ENCODE data around the gene REL.
"Not testable (repeated sequence)": the region's sequence is repeated elsewhere in the genome, so short reads cannot be mapped to it uniquely, and the experiment has no call there.

REL gene

DNA sequence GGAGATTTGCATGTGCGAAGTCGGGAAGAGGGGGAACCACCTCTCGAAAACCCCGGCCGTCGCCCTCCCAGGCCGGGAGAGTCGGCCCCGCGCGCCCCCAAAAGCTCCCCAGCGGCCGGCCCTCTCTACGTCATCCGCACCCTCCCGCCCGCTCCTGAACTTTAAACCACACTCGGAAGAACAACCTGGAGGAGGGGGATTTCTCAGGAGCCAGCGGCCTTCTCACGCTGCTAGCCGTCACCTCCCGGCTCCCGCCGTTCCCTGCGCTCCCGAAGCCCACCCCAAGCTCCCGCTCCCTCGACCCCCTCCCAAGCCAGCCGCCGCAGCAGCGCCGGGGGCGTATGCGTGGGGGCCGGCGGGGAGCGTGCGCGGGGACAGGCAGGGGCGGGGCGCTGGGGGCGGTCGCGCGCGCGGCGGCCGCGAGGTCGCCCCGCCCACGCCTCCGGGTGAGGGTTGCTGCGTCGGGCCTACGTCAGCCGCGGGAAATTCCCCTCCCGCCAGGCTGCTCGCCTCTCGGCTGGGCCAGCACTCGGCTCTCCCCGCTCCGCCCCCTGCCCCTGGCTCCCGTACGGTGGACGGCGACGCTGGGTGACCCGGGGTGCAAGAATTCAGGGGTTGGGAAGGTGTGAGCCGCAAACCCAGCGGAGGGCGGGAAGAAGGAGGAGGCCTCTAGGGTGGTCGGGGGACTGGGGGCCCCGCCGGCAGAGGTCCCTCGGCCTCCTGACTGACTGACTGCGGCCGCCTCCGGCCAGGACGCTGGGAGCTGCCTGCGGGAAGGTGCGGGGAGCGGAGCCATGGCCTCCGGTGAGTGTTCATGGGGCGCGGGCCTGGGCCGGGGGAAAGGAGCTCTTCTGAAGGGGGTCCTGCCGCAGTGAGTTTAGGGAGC is at the start of gene REL:
Gene REL, plus strand, starts transcription at position 528 of the 886 bp plus-strand sequence. Its CDS starts 267 bp downstream, at position 795.
- peak; percentile 80 for DNase-seq (ENCODE audit: low read depth)

DNA sequence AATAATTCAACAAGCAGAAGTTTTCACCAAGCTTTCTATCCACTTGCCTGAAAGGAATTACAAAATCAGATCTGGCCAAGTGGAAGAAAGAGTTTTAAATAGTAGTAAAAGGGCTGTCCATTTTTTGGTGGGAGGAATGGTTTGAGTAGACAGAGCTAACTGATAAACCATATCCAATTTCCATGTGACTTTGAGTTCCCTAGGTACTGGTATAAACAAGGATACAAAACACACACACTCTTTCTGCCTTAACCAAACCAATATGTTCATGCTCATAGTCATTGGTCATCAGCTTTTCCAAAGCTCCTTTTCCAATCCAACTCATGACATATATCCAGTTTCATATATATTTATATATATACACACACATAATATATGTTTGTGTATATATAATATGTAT is 49.5 kb upstream of the REL start:
- DNase-seq (ENCODE audit: low read depth), result no peak

DNA sequence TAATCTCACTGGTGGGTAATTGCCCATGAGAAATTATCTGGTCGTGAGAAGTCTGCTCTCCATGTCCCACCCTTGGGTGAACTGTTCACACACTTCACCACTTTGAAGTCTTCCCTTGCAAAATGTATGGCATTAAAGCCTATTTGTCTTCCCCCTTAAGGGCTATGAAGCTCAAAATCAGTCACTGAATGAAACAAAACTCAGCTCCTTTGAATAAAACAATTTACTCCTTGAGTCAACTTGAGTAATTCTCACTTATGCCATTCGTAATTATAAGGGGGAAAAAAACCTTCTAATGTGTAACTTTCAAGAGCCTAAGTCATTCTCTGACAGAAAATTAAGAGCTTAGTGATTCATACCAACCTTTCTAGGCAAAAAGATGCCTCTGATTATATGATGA is 48.8 kb upstream of the REL start:
- DNase-seq (ENCODE audit: low read depth), result no peak

DNA sequence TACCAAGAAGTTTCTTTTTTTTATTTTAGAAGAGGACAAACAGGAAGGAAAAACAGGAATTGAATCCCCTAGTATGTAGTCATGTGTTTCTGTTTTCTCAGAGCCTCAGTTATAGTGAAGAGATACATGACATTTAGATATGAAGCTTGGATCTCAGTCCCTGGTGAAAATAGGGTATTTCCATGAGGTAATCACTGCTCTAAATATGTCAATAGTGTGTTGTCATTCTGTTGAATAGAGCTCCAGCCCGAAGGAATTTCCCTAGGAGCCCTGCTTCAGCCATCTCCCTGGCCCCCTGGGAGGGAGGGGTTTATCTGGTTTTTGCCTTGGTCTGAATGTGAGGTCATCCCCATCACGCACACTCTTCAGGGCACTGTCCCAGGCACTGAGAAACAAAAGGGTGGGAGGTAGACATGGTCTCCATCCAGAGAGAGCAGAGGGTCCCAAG is 47.1 kb upstream of the REL start:
- no peak for DNase-seq (ENCODE audit: low read depth)

DNA sequence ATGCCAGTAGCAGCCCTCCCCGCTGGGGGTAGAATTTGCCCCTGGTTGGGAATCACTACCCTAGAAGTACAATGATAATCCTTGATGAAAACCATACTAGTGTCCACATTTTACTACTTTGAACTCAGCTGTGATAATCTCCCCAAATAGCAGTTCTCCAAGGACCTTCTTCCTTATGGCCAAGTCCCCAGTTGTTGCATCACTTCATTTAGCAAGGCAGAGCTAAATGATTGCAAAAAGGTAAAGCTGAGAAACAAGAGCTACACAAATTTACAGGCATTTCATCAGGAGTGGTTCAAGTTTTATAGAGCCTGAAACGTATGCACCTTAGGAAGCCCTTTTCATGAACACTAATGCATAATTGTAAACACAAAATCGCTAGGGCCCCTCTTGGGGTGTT is 44.9 kb upstream of the REL start:
- no peak for DNase-seq (ENCODE audit: low read depth)

DNA sequence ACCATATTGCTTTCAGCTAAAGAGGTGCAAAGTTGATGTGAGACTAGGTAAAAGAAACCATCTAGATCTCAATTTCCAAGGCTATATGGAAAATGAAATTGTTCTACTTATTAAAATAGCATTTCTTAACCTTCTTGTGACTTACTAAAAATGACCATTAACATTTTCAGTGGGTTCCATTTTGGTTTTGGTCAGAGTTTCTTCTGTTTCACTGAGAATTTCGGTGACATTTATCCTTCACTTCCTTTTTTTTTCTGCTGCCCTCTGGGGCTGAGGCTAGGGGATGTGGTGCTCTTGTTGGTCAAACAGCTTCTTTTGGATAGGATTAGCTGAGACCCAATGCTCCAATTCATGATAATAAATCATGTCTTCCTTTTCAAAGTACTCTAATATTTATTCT is 44.3 kb upstream of the REL start:
- no peak for DNase-seq (ENCODE audit: low read depth)

DNA sequence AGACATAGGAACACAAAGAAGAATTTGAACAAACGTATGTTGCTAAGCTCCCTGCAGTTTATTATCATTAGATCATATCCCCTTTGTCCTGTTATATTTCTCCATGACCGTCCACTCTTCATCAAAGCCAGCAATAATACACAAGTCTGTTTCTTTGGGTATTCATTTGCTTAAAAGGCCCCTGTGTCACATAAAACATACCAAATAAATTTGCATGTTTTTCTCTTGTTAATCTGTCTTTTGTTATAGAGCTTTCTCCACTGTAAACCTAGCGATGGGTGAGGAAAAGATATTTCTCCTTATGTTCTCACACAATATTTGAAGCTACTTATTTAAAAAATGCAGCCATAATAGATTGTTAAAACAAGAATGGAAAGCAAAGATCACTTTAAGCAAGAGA is 42.9 kb upstream of the REL start:
- DNase-seq (ENCODE audit: low read depth), result no peak

DNA sequence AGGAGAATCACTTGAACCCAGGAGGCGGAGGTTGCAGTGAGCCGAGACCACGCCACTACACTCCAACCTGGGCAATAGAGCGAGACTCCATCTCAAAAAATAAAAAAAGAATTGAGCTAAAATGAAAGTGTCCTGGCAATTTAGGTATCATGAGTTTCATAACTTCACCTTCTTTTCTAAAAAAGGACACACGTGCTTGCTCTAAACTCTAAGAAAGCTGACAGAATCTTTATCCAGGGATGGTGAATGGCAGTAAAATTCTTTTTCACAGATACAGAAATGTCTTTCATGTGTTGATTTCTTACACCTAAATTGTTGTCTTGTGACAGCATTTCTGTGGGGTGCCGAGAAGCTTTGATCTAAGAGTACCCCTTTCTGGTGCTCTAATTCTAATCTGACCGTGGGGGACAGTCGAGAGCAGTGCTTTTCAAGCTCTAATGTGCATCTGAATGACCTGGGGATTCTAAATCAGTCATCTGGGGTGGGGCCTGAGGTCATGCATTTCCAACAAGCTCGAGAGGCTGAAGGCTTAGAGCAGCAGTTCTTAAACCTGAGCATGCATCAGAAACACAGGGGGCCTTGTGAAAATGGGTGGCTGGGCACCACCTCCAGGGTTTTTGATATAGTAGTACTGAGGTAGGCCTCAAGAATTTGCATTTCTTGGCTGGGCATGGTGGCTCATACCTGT is 42.1 kb upstream of the REL start:
- DNase-seq (ENCODE audit: low read depth), result no peak

DNA sequence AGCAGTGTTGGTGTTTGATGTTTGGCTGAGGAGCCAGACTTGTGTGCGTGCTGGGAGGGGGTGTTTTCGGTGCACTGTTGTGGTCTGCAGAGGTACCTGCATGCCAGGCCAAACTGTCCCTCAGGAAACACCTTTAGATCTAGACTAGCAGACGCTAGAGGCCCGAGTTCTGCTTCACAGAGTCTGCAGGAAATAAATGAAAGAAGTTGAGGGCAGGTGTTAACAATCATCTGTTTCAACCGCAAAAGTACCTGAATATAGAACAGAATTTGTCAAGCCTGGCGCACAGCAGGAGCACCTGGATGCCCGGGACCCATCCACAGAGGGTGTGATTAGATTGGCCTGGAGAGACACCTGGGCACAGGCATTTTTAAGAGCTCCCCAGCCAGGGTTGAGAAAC is 40.5 kb upstream of the REL start:
- no peak for DNase-seq (ENCODE audit: low read depth)

DNA sequence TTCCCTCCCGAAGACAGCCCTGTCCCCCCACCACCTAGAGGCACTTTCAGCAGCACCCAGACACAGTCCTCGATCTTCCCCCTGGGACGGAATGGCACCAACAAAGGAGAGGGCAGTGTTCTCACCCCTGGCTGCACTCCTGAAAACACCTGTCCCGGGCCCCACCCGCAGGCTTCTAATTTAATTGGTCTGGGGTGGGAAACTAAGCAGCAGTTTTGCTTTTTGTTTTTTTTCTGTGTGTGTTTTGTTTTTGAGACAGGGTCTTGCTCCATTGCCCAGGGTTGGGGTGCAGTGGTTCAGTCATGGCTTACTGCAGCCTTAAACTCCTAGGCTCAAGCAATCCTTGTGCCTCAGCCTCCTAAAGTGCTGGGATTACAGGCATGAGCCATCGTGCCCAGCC is 38.4 kb upstream of the REL start:
- DNase-seq (ENCODE audit: low read depth), result no peak

DNA sequence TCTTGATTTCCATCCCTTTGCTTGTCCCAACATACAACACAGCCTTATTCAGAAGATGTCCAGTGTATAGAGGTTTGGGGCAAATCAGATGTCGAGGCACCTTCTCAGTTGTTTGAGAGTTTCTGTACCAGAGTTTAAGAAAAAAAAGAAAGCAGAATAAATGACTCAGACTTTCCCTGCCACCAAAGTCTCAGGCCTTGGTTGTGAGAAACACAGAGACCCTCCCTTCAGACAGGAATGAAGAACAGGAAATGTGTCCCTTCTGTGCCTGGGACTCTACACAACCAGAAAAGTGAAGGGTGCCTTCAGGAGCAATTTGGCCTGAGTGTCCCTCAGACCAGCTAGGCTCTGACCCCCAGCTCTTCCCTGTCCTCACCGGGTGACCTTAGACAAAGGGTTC is 37.3 kb upstream of the REL start:
- DNase-seq (ENCODE audit: low read depth), result no peak

DNA sequence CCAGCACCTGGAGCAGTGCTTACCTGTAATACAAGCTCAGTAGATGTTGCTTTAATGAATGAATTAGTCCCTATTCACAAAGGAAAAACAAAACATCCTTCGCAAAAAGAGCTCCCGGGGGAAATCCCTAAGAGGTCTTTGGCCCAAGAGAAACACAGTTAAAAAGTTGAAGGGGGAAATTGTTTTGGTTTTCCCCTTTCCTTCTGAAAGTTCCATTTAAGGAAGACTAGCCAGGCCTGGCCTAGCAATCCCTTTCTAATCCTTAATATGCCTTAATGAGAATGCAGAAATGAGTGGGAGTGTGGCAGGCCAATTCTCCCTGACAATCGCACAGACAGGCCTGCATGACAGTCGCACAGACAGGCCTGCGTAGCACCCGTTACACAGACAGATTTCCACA is 33.5 kb upstream of the REL start:
- DNase-seq (ENCODE audit: low read depth), result no peak

DNA sequence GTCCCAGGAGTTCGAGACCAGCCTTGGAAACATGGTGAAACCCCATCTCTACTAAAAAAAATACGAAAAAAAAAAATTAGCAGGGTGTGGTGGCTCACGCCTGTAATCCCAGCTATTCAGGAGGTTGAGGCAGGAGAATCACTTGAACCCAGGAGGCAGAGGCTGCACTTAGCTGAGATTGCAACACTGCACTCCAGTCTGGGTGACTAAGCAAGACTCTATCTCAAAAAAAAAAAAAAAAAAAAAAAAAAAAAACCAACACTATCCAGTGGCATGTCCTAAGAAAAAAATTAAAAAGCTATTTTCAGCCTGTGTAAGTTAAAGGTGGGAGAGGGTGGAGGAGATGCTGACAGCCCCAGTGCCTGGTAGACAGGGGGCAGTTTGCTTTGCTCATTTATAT is 32.2 kb upstream of the REL start:
- no peak for DNase-seq (ENCODE audit: low read depth)

DNA sequence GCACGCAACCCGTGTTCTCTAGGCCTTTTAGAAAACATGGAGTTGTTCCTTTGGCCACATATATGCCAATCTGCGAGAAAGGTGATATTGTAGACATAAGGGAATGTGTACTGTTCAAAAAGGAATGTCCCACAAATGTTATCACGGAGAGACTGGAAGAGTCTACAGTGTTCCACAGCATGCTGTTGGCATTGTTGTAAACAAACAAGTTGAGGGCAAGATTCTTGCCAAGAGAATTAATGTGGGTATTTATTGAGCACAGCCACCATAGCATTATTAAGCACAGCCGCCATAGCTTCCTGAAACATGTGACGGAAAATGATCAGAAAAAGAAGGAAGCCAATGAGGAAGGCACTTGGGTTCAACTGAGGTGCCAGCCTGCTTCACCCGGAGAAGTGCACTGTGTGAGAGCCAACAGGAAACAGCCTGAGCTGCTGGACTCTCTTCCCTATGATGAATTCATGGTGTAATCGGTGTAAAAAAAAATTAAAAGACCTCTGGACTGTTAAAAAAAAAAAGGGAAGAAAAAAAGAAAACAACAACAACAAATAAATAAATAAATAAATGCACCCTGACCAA is 29.0 kb upstream of the REL start:
- no peak for DNase-seq (ENCODE audit: low read depth)

DNA sequence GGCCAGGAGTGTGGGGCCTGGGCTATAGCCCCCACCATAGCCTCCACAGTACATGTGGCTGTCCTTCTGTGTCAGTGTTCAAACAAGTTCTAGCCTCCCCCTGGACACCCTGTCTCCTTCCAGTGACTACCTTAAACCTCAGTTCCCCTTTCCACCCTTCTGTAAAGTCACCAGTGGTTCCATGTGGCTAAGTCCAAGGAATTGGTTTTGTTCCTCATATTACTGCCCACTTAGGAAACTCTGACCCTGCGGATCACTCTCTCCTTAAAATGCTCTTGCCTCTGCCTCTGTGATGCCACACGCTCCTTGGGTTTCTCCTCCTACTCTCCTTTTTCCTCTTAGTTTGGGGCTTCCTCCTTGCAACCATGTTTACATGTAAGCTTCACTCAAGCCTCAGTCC is 27.8 kb upstream of the REL start:
- DNase-seq (ENCODE audit: low read depth), result no peak

DNA sequence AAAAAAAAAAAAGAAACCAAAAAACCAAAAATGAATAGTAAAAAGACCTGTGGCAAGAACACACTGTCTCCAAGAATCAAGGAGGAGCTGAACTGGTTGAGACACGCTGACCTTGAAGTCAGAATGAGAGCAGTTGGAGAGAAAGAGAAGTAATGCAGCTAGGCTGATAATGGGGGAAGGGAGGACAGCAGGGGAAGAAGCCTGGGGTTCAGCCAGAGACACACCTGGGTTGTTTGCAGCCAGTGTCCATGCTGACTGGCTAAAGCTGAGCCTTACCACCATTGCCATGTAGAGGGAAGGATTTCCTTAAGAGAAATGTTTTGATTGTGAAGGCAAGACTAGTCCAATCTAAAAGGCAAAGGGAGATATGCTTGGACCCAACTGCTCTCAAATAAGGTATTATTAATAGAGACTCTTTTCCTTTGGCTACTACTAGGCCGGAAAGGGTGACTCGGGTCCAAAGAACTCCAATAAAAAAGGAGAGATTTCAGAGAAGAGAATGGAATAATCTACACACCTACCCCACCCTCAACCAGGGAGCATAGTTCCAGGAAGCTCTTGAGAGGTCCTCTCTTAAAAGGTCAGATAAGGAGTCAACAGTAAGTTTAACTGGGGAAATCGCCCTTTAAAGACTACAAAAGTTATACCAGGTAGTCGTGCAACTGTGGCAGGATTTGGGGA is 25.2 kb upstream of the REL start:
- DNase-seq (ENCODE audit: low read depth), result no peak

DNA sequence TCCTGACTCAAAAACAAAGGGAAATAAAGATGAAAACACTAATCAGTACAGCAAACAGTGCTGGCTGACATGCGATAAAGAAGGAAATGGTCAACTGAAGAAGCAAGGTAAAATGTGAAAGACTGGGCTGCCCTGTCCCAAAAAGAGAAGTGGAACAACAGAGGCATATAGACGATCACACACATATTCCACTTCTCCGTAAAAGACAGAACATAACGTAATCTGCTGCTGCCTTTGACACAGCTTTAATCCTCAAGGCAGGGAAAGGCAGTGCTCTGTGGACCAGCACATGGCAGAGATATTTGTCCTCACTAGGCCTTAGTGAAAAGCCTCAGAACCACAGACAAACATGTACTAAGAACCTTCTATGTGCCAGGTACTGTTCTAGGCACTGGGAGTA is 24.3 kb upstream of the REL start:
- DNase-seq (ENCODE audit: low read depth), result no peak

DNA sequence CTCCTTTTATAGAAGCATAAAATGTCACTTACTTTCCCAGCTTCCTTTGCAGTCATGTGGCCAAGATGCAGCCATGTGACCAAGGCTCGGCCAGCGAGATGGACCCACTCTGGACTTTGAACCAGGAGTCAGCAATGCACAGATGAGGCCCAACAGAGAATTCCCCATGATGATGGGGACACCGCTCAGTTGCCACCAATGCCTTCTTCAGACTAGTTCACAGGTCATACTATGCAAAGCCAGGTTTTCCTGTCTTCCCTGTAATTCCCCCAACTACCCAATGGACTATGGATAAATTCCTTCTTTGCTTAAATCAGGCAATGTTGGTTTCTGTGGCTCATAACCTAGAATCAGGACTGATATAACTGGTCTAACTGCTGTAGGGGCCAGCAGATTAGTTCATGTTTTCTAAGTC is 22.5 kb upstream of the REL start:
- no peak for DNase-seq (ENCODE audit: low read depth)

DNA sequence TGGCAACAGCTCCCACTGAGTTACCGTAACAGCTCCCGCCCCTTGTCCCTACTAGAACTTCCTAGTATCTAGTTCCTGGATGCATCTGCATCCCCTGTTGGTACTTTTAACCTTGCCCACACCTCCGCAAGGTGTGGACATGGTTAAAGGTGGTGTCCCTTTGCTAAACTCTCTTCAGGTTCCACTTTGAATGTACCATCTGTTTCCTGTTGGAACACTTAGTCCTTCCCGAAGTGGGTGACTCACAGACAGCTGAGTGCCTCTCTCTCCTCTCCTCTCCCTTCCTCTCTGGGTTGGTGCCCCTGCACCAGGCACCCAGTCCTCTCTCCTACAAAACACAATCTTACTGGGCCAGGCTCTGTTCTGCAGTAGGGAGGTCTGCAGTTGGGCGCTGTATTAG is 19.6 kb upstream of the REL start:
- no peak for DNase-seq (ENCODE audit: low read depth)

DNA sequence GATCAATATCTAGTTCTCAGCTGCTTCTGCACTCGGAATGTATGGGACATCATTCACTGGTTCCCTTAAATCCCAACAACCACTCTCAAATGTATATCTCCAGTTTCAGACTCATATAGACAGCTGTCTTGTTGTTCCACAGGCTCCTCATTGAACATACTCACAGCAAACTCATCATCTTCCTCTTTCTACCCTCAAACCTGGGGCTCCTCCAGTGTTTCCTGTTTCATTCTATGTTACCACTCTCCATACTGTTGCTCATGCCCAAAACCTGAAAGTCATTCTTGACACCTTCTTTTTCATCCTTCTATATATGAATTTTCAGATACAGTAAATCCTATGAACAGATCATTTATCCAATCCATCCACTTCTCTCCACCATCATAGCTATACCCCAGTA is 18.7 kb upstream of the REL start:
- DNase-seq (ENCODE audit: low read depth), result no peak

DNA sequence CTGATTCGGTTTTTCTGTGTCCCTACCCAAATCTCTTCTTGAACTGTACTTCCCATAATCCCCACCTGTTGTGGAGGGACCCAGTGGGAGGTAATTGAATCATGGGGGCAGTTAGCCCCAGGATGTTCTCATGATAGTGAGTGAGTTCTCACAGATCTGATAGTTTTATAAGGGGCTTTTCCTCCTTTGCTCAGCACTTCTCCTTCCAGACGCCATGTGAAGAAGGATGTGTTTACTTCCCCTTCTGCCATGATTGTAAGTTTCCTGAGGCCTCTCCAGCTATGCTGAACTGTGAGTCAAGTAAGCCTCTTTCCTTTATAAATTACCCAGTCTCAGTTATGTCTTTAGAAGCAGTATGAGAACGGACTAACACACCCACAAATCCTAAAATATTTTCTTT is 16.0 kb upstream of the REL start:
- DNase-seq (ENCODE audit: low read depth), result not testable (repeated sequence)

DNA sequence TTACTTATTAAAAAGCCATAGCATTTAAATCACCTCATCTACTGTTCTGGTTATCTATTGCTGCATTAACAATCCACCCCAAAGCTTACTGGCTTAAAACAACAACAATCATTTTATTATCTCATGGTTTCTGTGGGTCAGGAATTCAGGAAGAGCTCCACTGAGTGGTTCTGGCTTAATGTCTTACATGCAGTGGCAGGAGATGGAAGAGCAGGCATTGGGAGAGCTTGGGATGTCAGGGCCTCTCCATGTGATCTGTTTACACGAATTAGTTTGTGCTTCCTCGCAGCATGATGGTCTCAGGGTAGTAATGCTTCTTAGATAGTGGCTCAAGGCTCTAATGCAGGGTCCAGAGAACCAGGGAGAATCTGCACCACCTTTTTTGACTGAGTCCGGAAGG is 14.4 kb upstream of the REL start:
- DNase-seq (ENCODE audit: low read depth), result no peak

DNA sequence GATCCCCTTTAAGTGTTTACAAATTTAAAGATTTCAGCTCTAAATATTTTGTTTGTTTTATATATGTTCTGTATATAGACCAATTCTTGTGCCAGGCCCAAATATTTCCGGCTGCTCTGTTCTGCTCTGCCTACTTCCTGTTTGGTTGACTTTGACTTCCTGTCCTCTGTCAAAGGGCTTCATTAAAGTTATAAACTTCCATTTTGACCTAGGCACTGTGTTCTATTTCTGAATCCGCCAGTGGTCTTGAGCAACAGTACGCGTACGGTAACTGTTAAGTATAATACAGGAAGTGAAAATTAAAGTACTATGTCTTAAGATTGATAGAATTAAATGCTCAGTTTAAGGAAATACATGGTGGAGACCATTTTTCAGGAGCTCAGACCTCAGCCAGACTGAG is 13.5 kb upstream of the REL start:
- no peak for DNase-seq (ENCODE audit: low read depth)

All from activated gamma-delta T cell treated with anti-CD3 and anti-CD28 coated beads, Interleukin-2, amount 50 U/mL, for 16 hours (primary cell).